ENCODE results near the gene TBC1D1.

TBC1D1 gene

DNA sequence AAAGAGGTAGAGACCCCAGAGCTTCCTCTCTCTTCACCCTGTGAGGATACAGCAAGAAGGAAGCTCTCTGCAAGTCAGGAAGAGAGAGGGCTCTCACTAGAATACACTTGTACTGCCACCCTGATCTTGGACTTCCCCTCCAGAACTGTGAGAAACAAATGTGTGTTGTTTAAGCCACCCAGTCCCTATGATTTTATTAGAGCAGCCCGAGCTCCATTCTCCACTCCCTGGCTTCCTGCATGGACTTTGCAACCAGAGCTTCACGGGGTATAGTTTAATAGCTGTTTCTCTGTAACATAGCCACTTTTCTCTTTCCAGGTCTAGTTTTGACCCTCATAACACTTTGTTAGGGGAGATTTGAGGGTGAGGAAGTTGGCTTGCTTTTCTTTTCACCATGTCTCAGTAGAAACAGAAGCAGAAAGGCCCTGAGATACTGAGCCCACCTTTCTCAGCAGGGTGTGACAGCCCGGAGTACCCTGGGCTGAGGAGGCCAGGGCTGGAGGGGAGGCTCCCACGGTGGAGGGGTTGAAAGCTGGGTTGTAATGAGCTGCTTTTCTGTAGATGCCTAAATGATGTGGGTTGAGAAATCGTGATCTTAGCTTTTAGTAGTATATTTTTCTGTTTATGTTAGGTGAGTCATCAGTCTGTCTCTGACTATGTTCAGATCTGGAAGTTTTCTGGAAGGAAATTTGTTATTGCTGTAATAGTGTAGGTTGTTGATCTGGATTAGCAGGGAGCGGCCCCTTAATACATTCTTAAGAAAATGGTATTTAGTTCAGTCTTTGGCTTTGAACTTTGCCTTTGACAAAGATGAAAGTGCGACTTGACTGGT is 187.9 kb downstream of the TBC1D1 start:
- no peak for DNase-seq (ENCODE audit: low read depth)

DNA sequence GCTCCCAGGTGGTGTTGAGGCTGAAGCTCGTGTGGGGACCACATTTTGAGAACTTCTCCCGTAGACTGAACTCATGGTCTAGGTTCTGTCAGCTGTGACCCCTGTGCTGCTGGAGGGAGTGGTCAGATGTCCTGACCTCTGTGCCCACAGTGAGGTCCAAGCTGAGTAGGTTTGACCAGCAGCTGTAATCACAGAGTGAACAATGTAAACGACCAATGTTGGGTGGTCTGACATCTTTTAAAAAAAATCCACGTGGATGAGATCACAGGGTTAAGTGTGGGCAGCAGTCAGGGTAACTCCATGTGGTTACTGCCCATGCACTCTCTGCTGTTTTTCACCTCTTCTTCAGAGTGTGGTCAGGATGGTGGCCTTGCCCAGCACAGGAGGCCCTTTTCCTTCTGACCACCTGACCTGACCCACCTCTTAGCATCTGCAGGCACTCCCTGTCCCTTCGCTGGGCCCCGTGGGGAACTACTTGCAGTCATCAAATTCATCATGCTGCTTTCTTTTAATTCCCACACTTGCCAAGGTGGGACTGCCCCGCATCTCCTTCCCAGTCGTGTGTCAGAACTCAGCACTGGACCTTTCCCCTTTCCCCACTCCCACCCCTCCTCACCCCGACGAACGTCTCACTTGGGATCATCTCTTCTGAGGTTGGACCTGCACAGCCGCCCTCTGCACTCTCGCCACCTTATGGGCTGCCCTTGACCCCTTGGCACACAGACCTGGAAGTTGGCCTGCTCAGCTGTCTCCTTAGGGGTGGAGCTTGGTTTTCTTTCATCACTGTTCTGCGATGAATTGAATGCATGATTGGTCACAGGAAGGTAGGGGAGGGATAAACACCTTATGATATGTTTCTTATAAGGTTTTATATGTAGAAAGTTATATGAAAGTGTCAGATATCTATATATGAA is 189.4 kb downstream of the TBC1D1 start:
- no peak for DNase-seq (ENCODE audit: low read depth)

- no peak for DNase-seq (ENCODE audit: low read depth)
Measured at GRCh38 chr4:38082021-38082420, 191.1 kb downstream of the TBC1D1 start.

DNA sequence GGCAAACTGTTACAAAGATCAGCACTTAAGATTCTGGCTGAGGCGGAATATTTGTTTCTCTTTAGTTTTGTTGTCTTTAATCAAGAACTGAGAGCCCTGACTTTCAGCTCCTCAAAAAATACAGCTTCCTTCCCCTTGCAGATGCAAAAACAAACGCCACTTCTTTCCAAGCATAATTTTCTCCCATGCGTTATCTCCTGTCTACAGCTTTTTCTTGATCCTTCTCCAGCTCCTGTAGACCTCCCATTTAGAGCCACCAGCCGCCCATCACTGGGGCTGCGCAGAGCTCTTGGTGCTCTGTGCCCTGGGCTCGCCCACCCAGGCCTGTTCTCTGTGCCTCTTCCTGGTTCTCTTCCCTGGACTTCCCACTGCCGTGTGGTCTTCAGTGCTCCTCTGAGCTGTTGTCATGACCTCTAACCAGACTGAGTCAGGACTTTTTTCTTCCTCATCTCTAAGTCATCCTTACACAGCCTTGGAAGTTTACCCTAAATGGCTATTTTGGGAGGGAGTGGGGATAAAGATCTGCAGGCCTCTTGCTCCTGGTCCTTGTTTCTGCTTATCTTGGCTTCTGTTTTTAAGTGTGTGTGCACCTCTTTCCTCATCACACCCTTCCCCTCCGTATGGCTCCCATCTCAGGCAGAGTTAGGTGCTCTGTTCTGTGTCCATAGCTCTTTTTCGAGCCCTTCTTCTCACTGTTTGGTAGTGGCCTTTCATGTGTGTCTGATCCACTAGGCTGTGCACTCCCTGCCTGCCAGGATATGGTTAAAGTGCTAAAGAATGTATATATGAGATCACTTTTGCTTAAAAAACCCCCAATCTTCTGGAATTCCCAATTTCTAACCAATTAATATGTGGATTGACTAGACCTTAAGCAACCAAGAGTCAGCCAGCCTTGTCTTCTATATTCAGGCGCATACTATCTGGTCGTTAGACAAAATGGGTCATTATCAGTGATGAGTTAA is 191.8 kb downstream of the TBC1D1 start:
- no peak for DNase-seq (ENCODE audit: low read depth)

DNA sequence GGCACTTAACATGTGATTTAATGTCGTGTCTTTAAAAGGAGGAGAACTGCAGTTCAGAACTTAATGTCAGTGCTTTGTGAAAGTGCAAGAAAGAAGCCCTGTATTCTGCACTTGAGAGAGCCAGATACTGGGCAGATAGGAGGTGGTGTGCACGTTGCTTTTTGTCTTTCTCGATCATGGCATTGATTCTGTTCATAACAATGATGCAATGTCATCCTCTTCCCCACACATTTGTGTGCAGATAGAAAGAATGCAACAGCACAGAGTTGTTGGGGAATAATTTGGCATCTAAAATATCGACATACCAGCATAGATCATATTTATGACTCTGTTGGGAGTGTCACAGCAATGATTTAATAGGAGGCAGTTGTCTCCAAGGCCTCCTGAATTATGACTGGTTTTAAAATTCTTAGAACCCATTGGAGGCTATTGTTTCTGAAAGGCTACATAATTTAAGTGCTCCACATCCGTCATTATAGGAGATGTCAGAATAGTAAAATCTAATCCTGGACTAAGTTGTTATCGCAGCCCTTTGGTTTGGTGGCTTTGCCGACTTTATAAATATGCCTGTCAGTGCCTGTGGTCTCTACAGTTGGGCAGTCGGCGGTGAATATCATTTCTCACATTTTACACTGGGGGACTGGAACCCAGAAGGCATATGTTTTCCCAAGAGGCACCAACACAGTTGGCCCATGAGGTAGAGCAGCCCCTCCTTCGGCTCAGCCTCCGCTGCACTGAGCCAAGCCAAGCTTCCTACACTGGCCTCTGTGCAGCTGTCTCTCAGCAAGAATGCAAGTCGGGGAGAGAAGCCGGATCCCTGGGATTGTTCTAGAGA is 194.2 kb downstream of the TBC1D1 start:
- no peak for DNase-seq (ENCODE audit: low read depth)

DNA sequence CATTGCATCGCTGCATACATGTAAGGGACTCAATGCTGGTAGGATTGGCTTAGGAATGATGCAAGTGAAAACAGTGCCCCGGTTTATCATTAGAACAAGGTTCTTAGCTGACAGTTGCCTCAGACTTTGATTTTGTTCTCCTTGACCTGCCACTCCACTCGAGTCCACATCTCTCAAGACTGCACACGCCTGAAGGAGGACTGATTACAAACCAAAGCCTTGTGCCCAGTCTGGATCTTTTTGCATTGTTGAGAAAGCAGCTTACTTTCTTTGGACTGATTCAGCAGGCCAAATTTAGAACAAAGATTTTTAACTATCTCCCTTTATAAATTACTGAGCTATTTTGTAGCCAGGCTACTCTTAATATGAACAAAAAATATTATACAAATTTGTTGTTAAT is 194.9 kb downstream of the TBC1D1 start:
- DNase-seq (ENCODE audit: low read depth): no peak

DNA sequence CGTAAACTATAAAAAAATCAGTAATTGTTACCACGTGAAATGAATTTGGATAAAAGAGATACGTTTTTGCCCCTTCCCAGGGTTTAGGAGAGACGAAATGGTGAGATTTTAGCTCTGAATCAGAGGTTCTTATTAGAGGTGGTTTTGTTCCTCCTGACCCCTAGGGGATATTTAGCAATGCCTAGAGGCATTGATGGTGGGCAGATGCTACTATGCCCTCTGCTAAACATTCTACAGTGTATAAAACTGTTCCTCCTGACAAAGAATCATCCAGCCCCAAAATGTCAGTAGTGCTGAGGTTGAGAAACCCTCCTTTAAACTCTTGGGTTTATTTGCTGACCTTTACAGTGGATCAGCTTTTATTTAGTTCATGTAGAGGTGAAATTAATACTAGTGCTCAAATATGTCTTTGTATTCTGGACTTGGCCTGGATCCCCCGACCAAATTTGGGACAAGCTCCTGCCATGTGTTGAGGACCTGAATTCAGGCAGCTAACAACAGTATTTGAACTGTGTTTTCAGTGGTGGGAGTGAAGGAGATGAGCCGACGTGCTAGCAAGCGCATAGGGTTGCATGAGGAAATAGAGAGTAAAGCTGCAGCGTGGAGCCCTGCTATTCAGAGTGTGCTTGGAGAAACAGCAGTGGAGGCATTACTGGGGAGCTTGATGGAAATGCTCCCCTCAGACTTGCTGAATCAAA is 195.4 kb downstream of the TBC1D1 start:
- no peak for DNase-seq (ENCODE audit: low read depth)

DNA sequence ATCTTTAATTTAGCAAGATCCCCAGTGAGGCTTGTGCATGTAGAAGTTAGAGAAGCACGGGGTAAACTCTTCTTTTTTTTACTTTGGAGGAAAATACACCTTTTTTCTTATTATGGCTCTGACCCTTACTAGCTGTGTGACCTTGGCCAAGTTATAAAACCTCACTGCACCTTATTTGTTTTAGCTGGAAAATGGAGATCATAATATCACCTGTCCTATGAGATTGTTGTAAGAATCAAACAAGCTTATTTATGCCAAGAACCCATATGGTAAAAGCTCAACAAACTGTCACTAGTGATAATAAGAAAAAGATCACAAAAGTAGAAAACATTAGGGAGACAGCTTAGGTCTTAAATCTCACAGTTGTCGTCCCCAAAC is 196.0 kb downstream of the TBC1D1 start:
- no peak for DNase-seq (ENCODE audit: low read depth)

DNA sequence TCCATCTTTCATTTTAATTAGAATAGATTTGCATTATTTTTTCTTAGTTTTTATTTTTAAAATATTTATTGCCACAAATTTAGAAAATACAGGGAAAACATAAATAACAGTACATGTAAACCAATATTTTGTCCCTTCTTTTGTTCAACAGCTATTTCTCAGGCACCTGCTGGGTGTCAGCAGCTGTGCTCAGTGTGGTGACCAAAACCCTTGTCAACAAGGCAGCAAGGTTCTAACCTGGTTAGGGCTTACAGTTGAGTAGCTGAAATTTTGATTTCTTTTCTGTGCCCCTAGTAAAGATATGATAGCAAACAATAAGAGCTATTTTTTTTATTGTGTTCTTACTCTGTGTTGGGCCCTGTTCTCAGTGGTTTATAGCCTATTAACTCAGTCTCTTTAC is 197.4 kb downstream of the TBC1D1 start:
- no peak for DNase-seq (ENCODE audit: low read depth)

DNA sequence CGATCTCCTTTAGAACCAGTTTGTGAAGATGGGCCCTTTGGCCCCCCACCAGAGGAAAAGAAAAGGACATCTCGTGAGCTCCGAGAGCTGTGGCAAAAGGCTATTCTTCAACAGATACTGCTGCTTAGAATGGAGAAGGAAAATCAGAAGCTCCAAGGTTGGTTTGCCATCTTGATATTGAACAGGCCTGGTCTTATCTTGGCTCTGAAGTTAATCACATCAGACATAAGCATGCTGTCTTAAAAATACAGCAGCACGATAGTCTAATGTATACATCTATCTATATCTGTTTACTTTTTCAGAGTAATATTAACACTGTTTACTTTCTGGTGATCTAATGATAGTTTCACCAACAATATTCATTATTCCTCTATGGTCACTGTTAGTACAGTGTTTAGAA is 199.1 kb downstream of the TBC1D1 start:
- DNase-seq (ENCODE audit: low read depth): no peak

GRCh38 chr4:38090455-38091246 is 199.8 kb downstream of the TBC1D1 start:
- no peak for DNase-seq (ENCODE audit: low read depth)

GRCh38 chr4:38091636-38092035 is 200.8 kb downstream of the TBC1D1 start:
- no peak for DNase-seq (ENCODE audit: low read depth)

DNA sequence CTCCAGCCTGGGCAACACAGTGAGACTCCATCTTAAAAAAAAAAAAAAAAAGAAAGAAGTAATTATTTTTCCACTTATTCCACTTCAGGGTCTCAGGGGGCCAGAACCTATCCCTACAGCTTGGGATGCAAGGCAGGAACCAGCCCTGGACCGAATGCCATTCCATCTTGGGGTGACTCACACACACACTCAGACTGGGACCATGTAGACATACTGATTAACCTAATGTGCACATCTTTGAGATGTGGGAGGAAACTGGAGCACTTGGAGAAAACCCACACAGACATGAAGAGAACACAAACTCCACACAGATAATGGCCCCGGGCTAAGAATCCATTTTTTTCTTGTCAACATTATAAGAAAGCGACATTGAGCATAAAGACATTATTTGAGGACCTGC is 201.8 kb downstream of the TBC1D1 start:
- no peak for DNase-seq (ENCODE audit: low read depth)

DNA sequence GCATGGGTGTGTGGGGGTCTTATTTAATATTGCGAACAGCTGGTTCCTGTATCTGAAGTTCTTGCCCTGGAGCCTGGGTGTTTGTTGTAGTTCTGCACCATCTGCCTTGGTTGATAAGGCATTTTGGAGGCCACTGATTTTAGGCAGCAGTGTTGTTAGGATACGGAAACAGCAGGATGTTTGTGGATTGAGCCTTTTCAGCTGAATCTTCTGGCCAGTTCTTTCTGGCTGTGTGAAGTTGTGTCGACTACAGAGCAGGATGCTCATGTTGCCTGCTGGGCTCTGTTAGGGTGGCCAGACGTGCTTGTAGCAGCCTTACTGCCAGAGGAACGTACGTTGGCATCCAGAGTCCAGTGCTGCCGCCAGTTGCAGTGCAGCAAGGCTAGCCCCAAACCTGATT is 203.5 kb downstream of the TBC1D1 start:
- no peak for DNase-seq (ENCODE audit: low read depth)

DNA sequence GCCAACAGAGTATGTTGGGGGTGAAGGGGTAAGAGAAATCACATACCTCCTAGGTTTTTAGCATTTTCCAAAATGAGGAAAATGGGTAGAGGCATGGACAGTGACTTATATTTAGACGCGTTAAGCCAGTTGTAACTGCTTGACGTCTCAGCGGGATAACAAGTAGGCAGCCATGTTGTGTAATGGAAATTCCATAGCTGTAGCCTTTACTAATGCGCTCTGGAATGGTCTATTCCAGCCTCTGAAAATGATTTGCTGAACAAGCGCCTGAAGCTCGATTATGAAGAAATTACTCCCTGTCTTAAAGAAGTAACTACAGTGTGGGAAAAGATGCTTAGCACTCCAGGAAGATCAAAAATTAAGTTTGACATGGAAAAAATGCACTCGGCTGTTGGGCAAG is 204.8 kb downstream of the TBC1D1 start:
- no peak for DNase-seq (ENCODE audit: low read depth)

DNA sequence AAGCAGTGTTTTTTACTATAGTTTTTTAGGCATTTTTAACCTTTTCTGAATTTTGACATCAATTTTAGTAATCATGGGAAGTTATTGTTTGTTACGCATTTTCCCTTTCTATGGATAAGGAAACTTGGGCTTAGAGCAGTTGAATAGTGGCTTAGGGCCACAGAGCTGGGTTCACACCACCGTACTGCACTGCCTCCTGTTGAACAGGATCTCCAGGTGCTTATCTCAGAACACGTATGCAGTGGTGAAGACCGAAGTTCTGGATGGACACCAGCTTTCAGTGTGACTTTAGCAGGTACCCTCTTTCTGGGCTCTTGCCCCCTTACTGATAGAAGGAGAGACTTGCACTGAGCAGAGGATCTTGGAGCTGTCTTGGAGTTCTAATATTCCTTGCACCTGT is 206.9 kb downstream of the TBC1D1 start:
- DNase-seq (ENCODE audit: low read depth): no peak

GRCh38 chr4:38099020-38099600 is 208.2 kb downstream of the TBC1D1 start:
- DNase-seq (ENCODE audit: low read depth): no peak

GRCh38 chr4:38099908-38100407 is 209.1 kb downstream of the TBC1D1 start:
- no peak for DNase-seq (ENCODE audit: low read depth)
